Kidney capillary endothelial cell (primary cell): Measurements from ENCODE around the gene HSPA6.
"Not testable (repeated sequence)": the region's sequence is repeated elsewhere in the genome, so short reads cannot be mapped to it uniquely, and the experiment has no call there.

Experiments used
- DNase-seq: peaks from one replicate; pipeline ENCODE4 v3.0.0-alpha.2; 2018; ENCODE audit warnings: low spot score

Gene HSPA6

DNA sequence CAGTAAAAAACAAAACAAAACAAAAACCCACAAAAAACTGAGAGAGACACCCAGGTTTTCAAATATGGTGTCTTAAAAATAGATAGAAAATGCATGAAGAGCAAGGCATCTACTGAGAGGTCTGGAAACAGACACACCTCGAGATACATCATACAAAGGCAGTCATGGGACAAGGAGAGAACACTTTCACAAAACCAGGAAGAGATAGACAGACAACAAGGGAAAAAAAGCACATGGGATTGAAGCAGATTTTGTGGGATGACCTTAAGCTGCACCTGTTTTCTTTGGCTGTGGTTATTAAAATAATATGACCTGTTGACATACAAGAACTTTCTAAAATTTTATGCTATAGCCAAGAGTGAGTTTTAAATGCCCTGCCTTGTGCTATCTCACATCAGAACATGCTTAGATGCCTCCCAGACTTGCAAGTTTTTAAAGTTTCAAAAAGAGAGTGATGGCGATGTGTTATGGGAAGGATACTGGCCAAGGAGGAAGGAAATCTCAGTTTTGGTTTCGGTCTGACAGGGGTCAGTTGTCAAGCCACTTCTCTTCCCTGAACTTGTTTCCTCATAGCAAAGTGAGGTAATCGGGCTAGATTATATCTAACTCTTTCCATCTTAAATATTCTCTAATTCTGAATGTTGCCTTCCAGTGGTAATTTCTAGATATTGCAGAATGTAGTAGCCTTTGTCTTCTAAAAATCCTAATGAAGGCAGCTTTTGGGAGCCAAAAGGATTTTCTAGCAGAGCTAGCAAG lies 36.8 kb downstream of the HSPA6 start:
- DNase-seq = not testable (repeated sequence)

- DNase-seq = not testable (repeated sequence)
Measured at GRCh38 chr1:161562441-161562840, 38.1 kb downstream of the HSPA6 start.

- DNase-seq = not testable (repeated sequence)
Measured at GRCh38 chr1:161563522-161563921, 39.2 kb downstream of the HSPA6 start.

DNA sequence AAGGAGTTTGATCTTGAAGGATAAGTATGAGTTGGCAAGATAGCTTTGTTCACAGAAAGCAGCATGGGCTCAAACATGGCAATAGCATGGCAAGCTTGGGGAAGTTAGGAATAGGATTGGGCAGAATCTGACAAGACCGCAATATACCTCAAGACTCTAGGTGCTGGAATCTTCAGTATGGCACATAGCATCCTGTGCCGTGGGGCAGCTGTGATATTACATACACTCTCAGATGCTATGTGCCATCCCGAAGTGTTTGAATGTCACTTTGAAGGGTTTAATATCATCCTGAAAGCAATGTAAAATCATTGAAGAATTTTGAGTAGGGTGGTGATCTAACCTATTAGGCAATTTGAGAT lies 42.2 kb downstream of the HSPA6 start:
- DNase-seq = not testable (repeated sequence)

- DNase-seq = not testable (repeated sequence)
Measured at GRCh38 chr1:161571703-161572102, 47.4 kb downstream of the HSPA6 start.
